HG03108 (cell line): ENCODE measurements around the gene ORAI3.

Source experiments
- ATAC-seq: cut with Tn5 transposase; IDR thresholded peaks from one replicate; pipeline ENCODE4 v1.9.1; 2021; ENCODE audit warnings: moderate library complexity; ENCODE audit not compliant: unreplicated experiment

The ORAI3 gene

GRCh38 chr16:30966033-30966619 lies 17.3 kb downstream of the ORAI3 start:
- no peak for ATAC-seq

- ATAC-seq = no peak
Observed at GRCh38 chr16:30967795-30968194, 18.9 kb downstream of the ORAI3 start.

- no peak for ATAC-seq
Observed at GRCh38 chr16:30969246-30969842, 20.5 kb downstream of the ORAI3 start.

GRCh38 chr16:30971298-30971697 lies 22.4 kb downstream of the ORAI3 start:
- ATAC-seq = no peak

GRCh38 chr16:30972872-30973271 lies 24.0 kb downstream of the ORAI3 start:
- no peak for ATAC-seq

GRCh38 chr16:30974348-30974747 lies 25.5 kb downstream of the ORAI3 start:
- no peak for ATAC-seq

GRCh38 chr16:30976486-30976885 lies 27.6 kb downstream of the ORAI3 start:
- no peak for ATAC-seq

- no peak for ATAC-seq
Observed at GRCh38 chr16:30977502-30977901, 28.6 kb downstream of the ORAI3 start.

- ATAC-seq = no peak
Observed at GRCh38 chr16:30979170-30980022, 30.5 kb downstream of the ORAI3 start.

GRCh38 chr16:30980023-30980371 lies 31.1 kb downstream of the ORAI3 start:
- ATAC-seq = no peak

- ATAC-seq = no peak
Observed at GRCh38 chr16:30980434-30980833, 31.6 kb downstream of the ORAI3 start.

GRCh38 chr16:30980959-30981358 lies 32.1 kb downstream of the ORAI3 start:
- no peak for ATAC-seq

- no peak for ATAC-seq
Observed at GRCh38 chr16:30982548-30983288, 33.9 kb downstream of the ORAI3 start.

- ATAC-seq = no peak
Observed at GRCh38 chr16:30983289-30983889, 34.5 kb downstream of the ORAI3 start.

- no peak for ATAC-seq
Observed at GRCh38 chr16:30983898-30984610, 35.2 kb downstream of the ORAI3 start.

- ATAC-seq = peak; percentile 48
Observed at GRCh38 chr16:30984669-30985400, 36.0 kb downstream of the ORAI3 start, which contains the start of gene HSD3B7. Gene HSD3B7 (plus strand): TSS chr16:30985207. CDS start chr16:30985659, 452 bp downstream.

GRCh38 chr16:30985401-30986128 lies 36.7 kb downstream of the ORAI3 start:
- no peak for ATAC-seq

- no peak for ATAC-seq
Observed at GRCh38 chr16:30986129-30986991, 37.5 kb downstream of the ORAI3 start.
